Muscle layer of colon (tissue), 2 donors: ENCODE results near the gene FBXO41.

Experiments used
- H3K27ac ChIP-seq: one replicate; pipeline ENCODE4 v1.7.0; 2013; ENCODE audit warnings: low read depth, mild to moderate bottlenecking, low read length, moderate library complexity
- H3K27me3 ChIP-seq, 2 donors: one replicate each; pipeline ENCODE4 v1.7.0; 2013; ENCODE audit warnings: low read length in 2 of 2, mild to moderate bottlenecking in 2 of 2; ENCODE audit not compliant: insufficient read depth in 2 of 2, control insufficient read depth in 1 of 2
- H3K36me3 ChIP-seq: one replicate; pipeline ENCODE4 v1.7.0; 2013; ENCODE audit warnings: mild to moderate bottlenecking, low read length; ENCODE audit not compliant: insufficient read depth
- H3K4me1 ChIP-seq: one replicate; pipeline ENCODE4 v1.7.0; 2013; ENCODE audit warnings: mild to moderate bottlenecking, low read length; ENCODE audit not compliant: insufficient read depth
- H3K4me3 ChIP-seq, 2 donors: one replicate each; pipeline ENCODE4 v1.7.0; 2013; ENCODE audit warnings: low read length in 2 of 2, low read depth in 1 of 2, mild to moderate bottlenecking in 1 of 2, moderate library complexity in 1 of 2
- H3K9ac ChIP-seq: one replicate; pipeline ENCODE4 v1.7.0; 2013; ENCODE audit warnings: low read length
- H3K9me3 ChIP-seq: one replicate; pipeline ENCODE4 v1.7.0; 2013; ENCODE audit warnings: mild to moderate bottlenecking, low read length
- donor health status: abdominal sarcoma.
- donor health status: Adenocarcinoma of cecum.

Gene FBXO41

GRCh38 chr2:73235315-73236028 lies 48.8 kb downstream of the FBXO41 start:
- Histone ChIP-seq H3K9ac (peak overlapping the region; percentile 60), H3K27me3 (no peaks in the 10 kb centered on the region), H3K4me1 (peaks cover 39% of the 10 kb centered on the region), H3K9me3 (no peaks in the 10 kb centered on the region), H3K27ac (peak overlapping the region; percentile 94), H3K36me3 (peaks cover 15% of the 10 kb centered on the region), H3K4me3 (peak overlapping the region; percentile 51 to 78)

GRCh38 chr2:73233932-73234832 lies 50.1 kb downstream of the FBXO41 start, which contains the start of gene CCT7:
CCT7 (plus strand) TSS chr2:73234308; CDS start chr2:73234379, 71 bp downstream.
- Histone ChIP-seq H3K9me3 (no peaks in the 10 kb centered on the region), H3K27me3 (no peaks in the 10 kb centered on the region), H3K4me3 (peak within 1 kb of the TSS; percentile 51 to 78), H3K27ac (peak within 1 kb of the TSS; percentile 94), H3K9ac (peak within 1 kb of the TSS; percentile 60), H3K4me1 (peaks cover 39% of the 10 kb centered on the region), H3K36me3 (peaks cover 15% of the 10 kb centered on the region)

- peak within 1 kb of the TSS; percentile 63 to 78 for H3K4me3 ChIP-seq
- peak within 1 kb of the TSS; percentile 94 for H3K27ac ChIP-seq
- no peaks in the 10 kb centered on the region for H3K9me3 ChIP-seq
- H3K9ac ChIP-seq = peak within 1 kb of the TSS; percentile 65
- H3K4me1 ChIP-seq = peaks cover 36% of the 10 kb centered on the region
- no peaks in the 10 kb centered on the region for H3K27me3 ChIP-seq
- peaks cover 18% of the 10 kb centered on the region for H3K36me3 ChIP-seq
These were observed 50.9 kb downstream of the FBXO41 start, which contains the start of gene PRADC1 for GRCh38 chr2:73233154-73233931. PRADC1 (minus strand) TSS chr2:73233239; CDS start chr2:73233160, 79 bp downstream.

DNA sequence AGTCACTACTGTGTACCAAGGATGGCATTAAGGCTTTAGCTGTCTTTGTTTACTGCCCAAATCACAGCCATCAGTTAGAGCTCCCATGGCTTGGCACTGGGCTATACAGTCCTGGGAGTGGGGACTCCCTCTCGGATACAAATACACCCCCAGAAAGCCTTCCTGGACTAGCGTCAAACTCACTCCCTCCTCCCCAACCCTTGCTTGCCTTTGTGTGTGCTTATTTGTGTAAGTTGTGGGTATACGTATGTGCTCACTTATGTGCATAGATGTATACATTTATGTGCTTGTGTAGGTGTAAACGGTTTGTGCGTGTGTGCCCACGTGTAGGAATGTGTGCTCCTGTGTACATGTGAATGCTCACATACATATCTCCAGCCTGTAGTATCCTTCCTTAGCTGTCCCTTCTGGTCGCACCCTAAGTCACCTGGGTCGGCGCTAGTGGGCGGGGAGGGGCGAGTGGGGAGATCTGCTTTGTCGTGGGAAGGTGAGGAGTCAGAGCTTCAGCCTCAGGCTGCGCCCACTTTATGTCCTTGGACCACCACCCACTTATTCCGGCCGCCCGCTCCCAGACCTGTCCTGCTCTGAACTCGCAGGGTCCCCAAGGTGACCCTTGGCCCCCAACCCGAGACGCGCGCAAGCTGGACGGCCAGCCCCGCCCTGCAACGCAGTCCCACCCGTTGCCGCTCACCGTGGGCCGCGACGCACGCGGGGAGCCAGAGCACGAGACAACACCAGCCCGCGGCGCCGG lies 51.7 kb downstream of the FBXO41 start:
- Histone ChIP-seq H3K4me3 (peak overlapping the region; percentile 63 to 78), H3K9me3 (no peaks in the 10 kb centered on the region), H3K9ac (peak overlapping the region; percentile 65), H3K36me3 (peaks cover 25% of the 10 kb centered on the region), H3K27ac (peak overlapping the region; percentile 71), H3K27me3 (no peaks in the 10 kb centered on the region), H3K4me1 (peaks cover 33% of the 10 kb centered on the region)

GRCh38 chr2:73228631-73229030 lies 55.6 kb downstream of the FBXO41 start:
- H3K27me3 ChIP-seq = no peaks in the 10 kb centered on the region
- no peak overlapping the region for H3K4me3 ChIP-seq
- H3K4me1 ChIP-seq = peaks cover 5% of the 10 kb centered on the region
- H3K27ac ChIP-seq = no peak overlapping the region
- no peaks in the 10 kb centered on the region for H3K9me3 ChIP-seq
- H3K36me3 ChIP-seq = peaks cover 37% of the 10 kb centered on the region
- no peak overlapping the region for H3K9ac ChIP-seq

DNA sequence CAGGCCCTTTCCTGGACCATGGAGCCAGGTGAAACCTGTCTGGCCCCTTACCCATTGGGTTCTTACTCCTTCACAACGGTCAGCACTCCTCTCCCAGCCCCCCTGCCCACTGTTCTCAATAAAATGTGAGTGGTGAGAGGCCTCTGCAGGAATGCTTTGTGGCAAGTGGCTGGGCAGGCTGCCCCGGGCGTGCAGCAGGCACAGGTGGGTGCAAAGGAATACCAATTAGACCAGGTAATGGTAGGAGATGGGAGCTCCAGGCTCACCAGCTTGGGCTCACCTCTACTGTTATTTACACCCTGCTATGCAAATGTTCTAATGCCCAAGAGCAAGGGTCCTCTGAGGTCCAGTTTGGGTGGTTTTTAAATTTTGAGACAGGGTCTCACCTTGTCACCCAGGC lies 57.2 kb downstream of the FBXO41 start:
- H3K9ac ChIP-seq = no peak overlapping the region
- H3K36me3 ChIP-seq = peaks cover 51% of the 10 kb centered on the region
- H3K4me3 ChIP-seq = no peak overlapping the region
- H3K27ac ChIP-seq = no peak overlapping the region
- no peaks in the 10 kb centered on the region for H3K9me3 ChIP-seq
- no peaks in the 10 kb centered on the region for H3K27me3 ChIP-seq
- H3K4me1 ChIP-seq = no peaks in the 10 kb centered on the region

- H3K36me3 ChIP-seq = peaks cover 65% of the 10 kb centered on the region
- no peak overlapping the region for H3K4me3 ChIP-seq
- no peak overlapping the region for H3K27ac ChIP-seq
These were observed 58.5 kb downstream of the FBXO41 start for GRCh38 chr2:73225513-73226360.

GRCh38 chr2:73223821-73224220 lies 60.5 kb downstream of the FBXO41 start:
- no peaks in the 10 kb centered on the region for H3K27me3 ChIP-seq
- peaks cover 59% of the 10 kb centered on the region for H3K36me3 ChIP-seq
- H3K4me1 ChIP-seq = no peaks in the 10 kb centered on the region
- no peak overlapping the region for H3K27ac ChIP-seq
- no peaks in the 10 kb centered on the region for H3K9me3 ChIP-seq
- H3K4me3 ChIP-seq = no peak overlapping the region
- no peak overlapping the region for H3K9ac ChIP-seq

More at GRCh38 chr2:73225513-73226360, 58.5 kb downstream of the FBXO41 start:
- no peaks in the 10 kb centered on the region for H3K9me3 ChIP-seq
- H3K4me1 ChIP-seq = no peaks in the 10 kb centered on the region
- no peak overlapping the region for H3K9ac ChIP-seq
- H3K27me3 ChIP-seq = no peaks in the 10 kb centered on the region

DNA sequence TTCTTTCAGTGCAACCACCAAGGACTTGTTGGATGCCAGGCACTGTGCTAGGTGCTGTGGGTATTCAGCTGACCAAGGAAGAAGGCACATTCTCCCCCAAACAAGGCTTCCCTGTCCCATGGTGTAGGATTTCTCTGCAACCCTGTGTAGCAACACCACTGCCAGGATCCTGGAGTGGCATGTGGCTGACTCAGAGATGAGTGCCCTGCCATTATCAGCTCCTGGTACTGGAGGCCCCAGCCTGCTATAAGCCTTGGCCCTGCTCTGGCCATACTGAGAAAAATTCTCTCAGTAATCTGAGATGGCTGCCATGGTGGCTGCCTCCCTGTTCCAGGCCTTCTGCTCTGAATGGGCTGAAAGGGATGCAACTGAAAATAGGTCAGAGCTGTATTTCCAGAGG lies 66.0 kb downstream of the FBXO41 start:
- H3K27ac ChIP-seq = no peak overlapping the region

DNA sequence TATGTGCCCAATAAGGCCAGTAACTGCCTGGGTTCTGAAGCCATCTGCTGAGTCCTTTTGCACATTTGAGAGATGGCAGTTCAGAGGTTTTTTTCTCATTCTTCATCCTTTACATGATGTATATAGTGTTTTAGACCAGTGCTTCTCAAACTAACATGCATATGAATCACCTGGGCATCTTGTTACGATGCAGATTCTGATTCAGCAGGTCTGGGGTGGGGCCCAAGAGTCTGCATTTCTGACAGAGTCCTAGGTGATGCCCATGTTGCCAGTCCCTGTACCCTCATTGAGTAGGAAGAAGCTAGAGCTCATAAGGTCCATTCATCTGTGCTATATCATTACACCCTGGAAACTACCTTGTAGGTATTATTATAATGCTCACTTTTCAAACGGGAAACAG lies 66.5 kb downstream of the FBXO41 start:
- Histone ChIP-seq H3K27me3 (no peaks in the 10 kb centered on the region), H3K27ac (no peak overlapping the region), H3K4me3 (no peak overlapping the region), H3K36me3 (peaks cover 29% of the 10 kb centered on the region), H3K4me1 (peaks cover under 1% of the 10 kb centered on the region), H3K9me3 (no peaks in the 10 kb centered on the region), H3K9ac (no peak overlapping the region)

More for the DNA sequence above, 66.0 kb downstream of the FBXO41 start:
- H3K4me3 ChIP-seq = no peak overlapping the region
- no peaks in the 10 kb centered on the region for H3K9me3 ChIP-seq
- peaks cover 34% of the 10 kb centered on the region for H3K36me3 ChIP-seq
- no peaks in the 10 kb centered on the region for H3K27me3 ChIP-seq
- H3K9ac ChIP-seq = no peak overlapping the region
- H3K4me1 ChIP-seq = no peaks in the 10 kb centered on the region
